Testis (tissue), 2 donors: Measurements from ENCODE around the gene ABI3.
"Not testable (repeated sequence)": the region's sequence is repeated elsewhere in the genome, so short reads cannot be mapped to it uniquely, and the experiment has no call there.

Experiments
- POLR2A ChIP-seq: fragments of 450-650 bp; IDR thresholded peaks from one replicate; pipeline ENCODE4 v1.6.1; 2017; ENCODE audit warnings: antibody characterized with exemption, mild to moderate bottlenecking, moderate library complexity
- TF ChIP-seq, protein P1 (sequence below), 3 experiments: fragments of 450-650 bp in 2 of 3; fragments of 200-600 bp in 1 of 3; sonication (generic) in 1 of 3; IDR thresholded peaks; one replicate each; pipeline ENCODE4 v1.5.1; 2016 to 2019; ENCODE audit warnings: antibody characterized with exemption in 3 of 3, mild to moderate bottlenecking in 2 of 3, moderate library complexity in 1 of 3

DNA sequence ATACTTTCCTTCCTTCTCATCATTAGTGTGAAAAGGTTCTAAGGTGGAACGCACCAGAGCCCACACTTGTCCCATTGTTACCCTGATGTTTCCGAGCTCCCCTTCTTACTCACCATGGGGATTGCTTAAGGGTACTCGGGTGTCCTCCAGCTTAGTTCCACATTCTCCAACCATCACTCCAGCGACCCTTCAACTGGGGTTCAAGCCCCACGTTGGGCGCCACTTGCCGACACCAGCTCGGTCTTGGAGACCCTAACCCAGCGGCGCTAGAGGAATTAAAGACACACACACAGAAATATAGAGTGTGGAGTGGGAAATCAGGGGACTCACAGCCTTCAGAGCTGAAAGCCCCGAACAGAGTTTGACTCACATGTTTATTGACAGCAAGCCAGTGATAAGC is 34.5 kb upstream of the ABI3 start:
- not testable (repeated sequence) for TF ChIP-seq POLR2A
- TF ChIP-seq, protein P1, sequence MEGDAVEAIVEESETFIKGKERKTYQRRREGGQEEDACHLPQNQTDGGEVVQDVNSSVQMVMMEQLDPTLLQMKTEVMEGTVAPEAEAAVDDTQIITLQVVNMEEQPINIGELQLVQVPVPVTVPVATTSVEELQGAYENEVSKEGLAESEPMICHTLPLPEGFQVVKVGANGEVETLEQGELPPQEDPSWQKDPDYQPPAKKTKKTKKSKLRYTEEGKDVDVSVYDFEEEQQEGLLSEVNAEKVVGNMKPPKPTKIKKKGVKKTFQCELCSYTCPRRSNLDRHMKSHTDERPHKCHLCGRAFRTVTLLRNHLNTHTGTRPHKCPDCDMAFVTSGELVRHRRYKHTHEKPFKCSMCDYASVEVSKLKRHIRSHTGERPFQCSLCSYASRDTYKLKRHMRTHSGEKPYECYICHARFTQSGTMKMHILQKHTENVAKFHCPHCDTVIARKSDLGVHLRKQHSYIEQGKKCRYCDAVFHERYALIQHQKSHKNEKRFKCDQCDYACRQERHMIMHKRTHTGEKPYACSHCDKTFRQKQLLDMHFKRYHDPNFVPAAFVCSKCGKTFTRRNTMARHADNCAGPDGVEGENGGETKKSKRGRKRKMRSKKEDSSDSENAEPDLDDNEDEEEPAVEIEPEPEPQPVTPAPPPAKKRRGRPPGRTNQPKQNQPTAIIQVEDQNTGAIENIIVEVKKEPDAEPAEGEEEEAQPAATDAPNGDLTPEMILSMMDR (IDR thresholded peaks at IDR 0.05), result not testable (repeated sequence)
